Kidney epithelial cell (primary cell): ENCODE data around the gene GORASP1. TPM values are rescaled to one million over a fixed set of nuclear protein-coding genes. Genes with fewer than 3 reads are reported as not detected.

Experiments
- DNase-seq: peaks from one replicate; pipeline ENCODE4 v3.0.0-alpha.2; 2010; ENCODE audit warnings: low read depth
- H3K27me3 ChIP-seq: 2 replicates; pipeline ENCODE4 v1.6.0; 2011; ENCODE audit warnings: low read length; ENCODE audit not compliant: control insufficient read depth, insufficient read depth
- H3K36me3 ChIP-seq: 2 replicates; pipeline ENCODE4 v1.5.1; 2011; ENCODE audit warnings: low read length; ENCODE audit not compliant: control insufficient read depth, insufficient read depth
- H3K4me3 ChIP-seq: 2 replicates; pipeline ENCODE4 v1.5.1; 2011; ENCODE audit warnings: low read depth, mild to moderate bottlenecking, control low read depth, low read length
- total RNA-seq: library from RNA; depleted of rRNA; stranded (reverse); fragments of >200 nt; gene quantifications from 2 replicates; pipeline ENCODE4 v1.2.3, GENCODE V29; 2015
- TF ChIP-seq, protein P1 (sequence below): IDR thresholded peaks from 2 replicates; pipeline ENCODE4 v1.5.1; 2011; ENCODE audit warnings: mild to moderate bottlenecking, moderate library complexity, low read length, control low read depth, inconsistent platforms; ENCODE audit not compliant: insufficient read depth, poor library complexity, severe bottlenecking

GORASP1 gene
- total RNA-seq, 1 donor from 2014 or later, result 34.8 TPM

DNA sequence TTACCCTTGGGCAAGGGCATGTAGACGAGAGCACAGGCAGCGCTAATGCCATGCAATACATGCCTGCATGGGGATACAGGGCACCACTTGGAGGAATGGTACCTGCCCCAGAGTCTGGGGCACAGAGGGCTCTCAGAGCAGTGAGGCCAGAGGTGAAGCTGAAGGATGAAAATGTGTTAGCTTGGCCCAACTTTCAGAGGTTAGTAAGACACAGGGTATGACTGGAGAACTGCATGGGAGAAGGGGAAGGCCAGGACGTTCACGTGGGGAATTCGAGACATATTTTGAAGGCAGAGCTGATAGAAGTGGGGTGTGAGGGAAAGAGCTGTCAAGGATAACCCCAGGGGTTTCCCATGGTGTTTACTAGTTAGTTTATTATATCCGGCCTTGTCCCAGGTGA lies 26.4 kb upstream of the GORASP1 start:
- TF ChIP-seq, protein P1, sequence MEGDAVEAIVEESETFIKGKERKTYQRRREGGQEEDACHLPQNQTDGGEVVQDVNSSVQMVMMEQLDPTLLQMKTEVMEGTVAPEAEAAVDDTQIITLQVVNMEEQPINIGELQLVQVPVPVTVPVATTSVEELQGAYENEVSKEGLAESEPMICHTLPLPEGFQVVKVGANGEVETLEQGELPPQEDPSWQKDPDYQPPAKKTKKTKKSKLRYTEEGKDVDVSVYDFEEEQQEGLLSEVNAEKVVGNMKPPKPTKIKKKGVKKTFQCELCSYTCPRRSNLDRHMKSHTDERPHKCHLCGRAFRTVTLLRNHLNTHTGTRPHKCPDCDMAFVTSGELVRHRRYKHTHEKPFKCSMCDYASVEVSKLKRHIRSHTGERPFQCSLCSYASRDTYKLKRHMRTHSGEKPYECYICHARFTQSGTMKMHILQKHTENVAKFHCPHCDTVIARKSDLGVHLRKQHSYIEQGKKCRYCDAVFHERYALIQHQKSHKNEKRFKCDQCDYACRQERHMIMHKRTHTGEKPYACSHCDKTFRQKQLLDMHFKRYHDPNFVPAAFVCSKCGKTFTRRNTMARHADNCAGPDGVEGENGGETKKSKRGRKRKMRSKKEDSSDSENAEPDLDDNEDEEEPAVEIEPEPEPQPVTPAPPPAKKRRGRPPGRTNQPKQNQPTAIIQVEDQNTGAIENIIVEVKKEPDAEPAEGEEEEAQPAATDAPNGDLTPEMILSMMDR, result no peak
- no peaks in the 10 kb centered on the region for H3K27me3 ChIP-seq
- DNase-seq, result no peak

DNA sequence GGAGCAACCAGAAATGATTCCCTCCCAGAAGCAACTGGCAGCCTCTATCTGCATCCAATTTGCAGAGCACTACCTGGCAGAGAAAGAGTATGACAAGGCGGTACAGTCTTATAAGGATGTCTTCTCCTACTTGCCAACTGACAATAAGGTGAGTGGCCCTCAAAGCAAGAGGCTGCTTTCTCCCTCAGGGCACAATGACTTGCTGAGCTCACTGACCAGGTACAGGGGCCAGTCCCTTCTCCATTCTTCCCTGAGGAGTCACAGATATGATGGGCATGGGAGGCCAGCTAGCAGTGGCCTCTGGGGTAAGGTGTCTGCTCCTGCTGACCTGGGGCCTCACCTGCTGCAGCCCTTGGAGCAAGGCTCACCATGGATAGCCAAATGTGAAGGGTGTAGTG lies 25.7 kb upstream of the GORASP1 start:
- TF ChIP-seq, protein P1, result no peak
- Histone ChIP-seq H3K27me3 (no peaks in the 10 kb centered on the region), H3K4me3 (no peak overlapping the region), H3K36me3 (no peaks in the 10 kb centered on the region)
- DNase-seq, result no peak

More for the DNA sequence above, 26.4 kb upstream of the GORASP1 start:
- Histone ChIP-seq H3K4me3 (no peak overlapping the region), H3K36me3 (no peaks in the 10 kb centered on the region)

DNA sequence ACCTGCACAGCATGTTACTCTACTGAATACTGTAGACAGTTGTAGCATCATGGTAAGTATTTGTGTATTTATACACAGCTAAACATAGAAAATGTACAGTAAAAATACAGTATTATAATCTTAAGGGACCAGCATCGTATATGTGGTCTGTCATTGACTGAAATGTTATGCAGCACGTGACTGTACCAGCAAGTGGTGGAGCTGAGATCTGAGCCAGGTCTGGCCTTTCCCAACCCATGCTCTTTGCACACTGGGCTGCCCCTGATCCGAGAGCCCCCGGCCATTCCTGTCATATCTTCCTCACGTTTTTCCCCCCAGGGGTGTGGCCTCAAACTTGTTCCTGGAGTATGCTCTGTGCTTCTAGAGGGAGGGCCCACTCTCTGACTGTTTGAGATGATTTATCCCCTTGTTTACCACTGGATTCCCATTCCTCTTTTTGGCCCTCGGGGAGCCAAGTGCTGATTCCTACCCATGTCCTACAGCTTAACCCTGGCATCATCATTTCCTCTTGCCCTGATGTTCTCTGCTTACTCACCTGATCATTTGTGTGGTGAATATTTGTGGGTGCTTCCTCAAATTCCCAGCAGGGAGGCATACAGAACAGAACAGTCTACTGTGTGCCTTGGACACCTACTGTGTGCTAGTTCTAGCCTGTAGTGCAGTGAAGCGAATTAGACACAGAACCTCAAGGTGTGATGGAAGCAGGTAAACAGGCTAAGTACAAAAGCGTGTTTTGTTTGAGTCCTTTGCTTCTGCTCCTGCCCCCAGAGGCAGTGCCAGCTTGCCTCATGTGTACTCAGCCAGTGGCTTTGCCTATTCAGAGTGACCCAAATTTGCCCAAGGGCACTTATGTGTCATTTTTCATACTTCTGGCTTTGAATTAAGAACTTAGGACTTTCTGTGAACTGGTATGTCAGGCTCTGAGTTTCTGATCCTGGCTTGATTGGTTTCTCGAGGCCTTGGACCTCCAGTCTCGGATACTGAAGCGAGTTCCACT lies 25.0 kb upstream of the GORASP1 start:
- TF ChIP-seq, protein P1, result no peak
- no peak for DNase-seq
- H3K36me3 ChIP-seq, result no peaks in the 10 kb centered on the region
- no peak overlapping the region for H3K4me3 ChIP-seq
- no peaks in the 10 kb centered on the region for H3K27me3 ChIP-seq

DNA sequence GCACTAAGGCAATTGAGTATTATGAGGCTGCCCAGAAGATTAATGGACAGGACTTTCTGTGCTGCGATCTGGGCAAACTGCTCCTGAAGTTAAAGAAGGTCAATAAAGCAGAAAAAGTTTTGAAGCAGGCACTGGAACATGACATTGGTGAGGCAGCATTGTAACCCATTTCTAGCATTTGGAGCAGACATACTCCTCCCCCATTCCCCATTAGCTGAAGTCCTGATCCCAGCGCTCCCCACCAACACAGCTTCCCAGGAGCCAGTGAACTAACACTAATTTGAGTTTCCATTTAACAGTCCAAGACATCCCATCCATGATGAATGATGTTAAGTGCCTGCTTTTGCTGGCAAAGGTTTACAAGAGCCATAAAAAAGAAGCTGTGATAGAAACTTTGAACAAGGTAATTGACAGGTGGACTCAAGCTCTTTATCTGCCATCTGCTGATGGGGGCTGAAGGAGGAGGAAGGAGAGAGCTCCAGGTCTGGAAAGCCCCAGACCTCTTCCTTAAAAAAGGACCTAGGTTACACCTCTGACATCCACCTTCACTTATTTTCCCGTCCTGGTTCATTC lies 23.4 kb upstream of the GORASP1 start:
- TF ChIP-seq, protein P1, result no peak
- Histone ChIP-seq H3K4me3 (no peak overlapping the region), H3K36me3 (no peaks in the 10 kb centered on the region), H3K27me3 (no peaks in the 10 kb centered on the region)
- no peak for DNase-seq

DNA sequence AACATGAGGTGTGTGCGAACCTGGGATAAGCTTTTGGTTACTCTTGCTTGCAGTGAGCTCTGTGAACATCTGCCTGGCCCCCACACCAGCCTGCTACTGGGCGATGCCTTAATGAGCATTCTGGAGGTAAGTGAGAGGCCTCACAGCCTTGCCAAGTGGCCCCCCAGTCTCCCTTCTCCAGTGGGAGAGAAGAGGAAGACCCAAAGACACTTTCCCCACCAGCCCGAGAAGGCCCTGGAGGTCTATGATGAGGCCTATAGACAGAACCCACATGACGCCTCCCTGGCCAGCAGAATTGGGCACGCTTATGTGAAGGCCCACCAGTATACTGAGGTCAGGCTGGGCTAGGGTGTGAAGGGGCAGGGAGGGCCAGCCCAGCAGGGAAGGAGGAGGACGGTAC lies 22.6 kb upstream of the GORASP1 start:
- no peak for DNase-seq
- Histone ChIP-seq H3K36me3 (no peaks in the 10 kb centered on the region), H3K4me3 (no peak overlapping the region), H3K27me3 (no peaks in the 10 kb centered on the region)
- TF ChIP-seq, protein P1, result no peak
